22Rv1 (cell line): Measurements from ENCODE around the gene OLFML3.

Experiments
- ZFX ChIP-seq: fragments of 450-650 bp; IDR thresholded peaks from 2 replicates; pipeline ENCODE4 v1.6.1; 2017; ENCODE audit warnings: antibody characterized with exemption, borderline replicate concordance
- TF ChIP-seq, protein P1 (sequence below): fragments of 450-650 bp; IDR thresholded peaks from 2 replicates; pipeline ENCODE4 v1.5.1; 2017; ENCODE audit warnings: mild to moderate bottlenecking

DNA sequence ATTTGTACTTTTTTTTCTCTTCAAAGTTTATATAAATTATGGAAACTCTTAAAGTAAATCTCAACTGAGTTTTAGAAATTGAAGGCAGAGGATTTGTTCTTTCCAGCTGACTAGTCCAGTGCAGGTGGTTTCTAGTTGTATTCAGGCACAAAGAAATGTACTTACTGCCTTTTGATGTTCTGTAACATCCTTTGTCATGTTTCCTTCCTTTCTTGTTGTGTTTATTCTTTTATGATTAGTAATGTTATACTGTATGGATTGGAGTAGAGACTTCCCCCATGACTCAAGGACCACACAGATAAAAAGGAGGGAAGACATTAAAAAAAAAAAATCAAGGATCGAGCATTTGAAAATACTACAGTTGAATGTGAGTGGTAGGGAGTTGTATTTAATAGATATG lies 42.1 kb upstream of the OLFML3 start:
- TF ChIP-seq ZFX = no peak
- TF ChIP-seq, protein P1, sequence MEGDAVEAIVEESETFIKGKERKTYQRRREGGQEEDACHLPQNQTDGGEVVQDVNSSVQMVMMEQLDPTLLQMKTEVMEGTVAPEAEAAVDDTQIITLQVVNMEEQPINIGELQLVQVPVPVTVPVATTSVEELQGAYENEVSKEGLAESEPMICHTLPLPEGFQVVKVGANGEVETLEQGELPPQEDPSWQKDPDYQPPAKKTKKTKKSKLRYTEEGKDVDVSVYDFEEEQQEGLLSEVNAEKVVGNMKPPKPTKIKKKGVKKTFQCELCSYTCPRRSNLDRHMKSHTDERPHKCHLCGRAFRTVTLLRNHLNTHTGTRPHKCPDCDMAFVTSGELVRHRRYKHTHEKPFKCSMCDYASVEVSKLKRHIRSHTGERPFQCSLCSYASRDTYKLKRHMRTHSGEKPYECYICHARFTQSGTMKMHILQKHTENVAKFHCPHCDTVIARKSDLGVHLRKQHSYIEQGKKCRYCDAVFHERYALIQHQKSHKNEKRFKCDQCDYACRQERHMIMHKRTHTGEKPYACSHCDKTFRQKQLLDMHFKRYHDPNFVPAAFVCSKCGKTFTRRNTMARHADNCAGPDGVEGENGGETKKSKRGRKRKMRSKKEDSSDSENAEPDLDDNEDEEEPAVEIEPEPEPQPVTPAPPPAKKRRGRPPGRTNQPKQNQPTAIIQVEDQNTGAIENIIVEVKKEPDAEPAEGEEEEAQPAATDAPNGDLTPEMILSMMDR = no peak
